Ishikawa (cell line): ENCODE results near the gene TXNDC11.

Experiments
- TCF12 ChIP-seq: IDR thresholded peaks from 2 replicates; pipeline ENCODE4 v1.6.1; 2012; ENCODE audit warnings: low read depth
- YY1 ChIP-seq: IDR thresholded peaks from 2 replicates; pipeline ENCODE4 v1.6.1; 2012; ENCODE audit warnings: low read depth
- TF ChIP-seq, protein P1 (sequence below): IDR thresholded peaks from 2 replicates; pipeline ENCODE4 v1.6.1; 2012

DNA sequence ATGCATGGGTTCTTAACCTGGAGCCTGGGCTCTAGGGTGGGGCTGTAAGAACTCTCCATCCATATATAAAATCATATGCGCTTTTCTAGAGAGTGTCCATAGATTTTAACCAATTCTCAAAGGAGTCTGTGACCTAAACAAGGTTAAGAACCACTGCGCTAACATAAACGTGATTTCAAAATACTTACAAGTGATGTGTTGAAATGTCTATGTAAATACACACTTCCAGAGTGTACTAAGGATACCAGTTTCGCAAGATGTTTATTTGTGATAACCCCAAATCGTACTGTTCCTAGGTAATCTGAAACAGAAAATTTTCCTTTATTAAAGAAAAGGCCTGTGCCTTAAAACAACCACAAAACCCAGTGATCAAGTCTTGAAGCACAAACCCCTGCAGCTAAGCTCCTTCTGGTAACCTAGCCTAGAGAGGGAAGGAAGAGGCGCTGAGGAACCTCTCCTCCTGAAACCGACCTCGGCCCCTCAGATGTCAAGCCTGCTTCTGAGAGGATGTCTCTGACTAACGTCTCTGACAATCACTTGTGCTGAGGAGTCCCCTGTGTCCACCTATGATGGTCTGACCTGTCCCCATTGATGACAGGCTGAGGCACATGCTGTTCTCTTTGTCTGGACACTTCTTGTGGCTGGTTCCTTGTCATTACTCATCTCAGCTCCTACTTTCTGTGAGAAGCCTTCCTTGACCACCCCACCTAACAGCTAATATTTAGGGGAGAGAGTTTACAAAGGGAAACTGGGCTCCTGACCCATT is 42.2 kb downstream of the TXNDC11 start:
- no peak for TF ChIP-seq YY1
- no peak for TF ChIP-seq TCF12
- TF ChIP-seq, protein P1, sequence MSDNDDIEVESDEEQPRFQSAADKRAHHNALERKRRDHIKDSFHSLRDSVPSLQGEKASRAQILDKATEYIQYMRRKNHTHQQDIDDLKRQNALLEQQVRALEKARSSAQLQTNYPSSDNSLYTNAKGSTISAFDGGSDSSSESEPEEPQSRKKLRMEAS, result no peak
